SW 1271 (cell line): ENCODE measurements around the gene VPS13A.
"Not testable (repeated sequence)": the region's sequence is repeated elsewhere in the genome, so short reads cannot be mapped to it uniquely, and the experiment has no call there.

Experiments
- DNase-seq, 2 experiments: peaks; one replicate each; lab custom pipeline; 2025; lab: John Stamatoyannopoulos, UW

VPS13A gene

DNA sequence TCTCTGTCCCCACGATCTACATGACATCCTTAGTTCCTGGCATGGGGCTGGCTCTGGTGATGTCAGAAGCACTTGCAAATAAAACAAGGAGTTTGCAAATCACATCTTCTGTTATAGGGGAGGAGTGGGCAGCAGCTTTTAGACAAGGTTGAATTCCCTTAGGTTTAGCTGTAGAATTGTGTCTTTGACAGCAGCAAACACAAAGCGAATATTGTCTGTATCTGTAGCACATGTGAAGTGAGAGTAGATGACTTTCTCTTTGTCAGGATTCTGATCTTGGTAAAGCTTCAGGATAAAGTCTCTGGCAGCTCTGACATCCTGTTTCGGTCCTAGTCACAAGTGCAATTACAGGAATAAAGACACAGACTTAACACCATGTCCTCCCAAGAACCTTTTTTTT lies 246.5 kb downstream of the VPS13A start:
- no peak for DNase-seq

DNA sequence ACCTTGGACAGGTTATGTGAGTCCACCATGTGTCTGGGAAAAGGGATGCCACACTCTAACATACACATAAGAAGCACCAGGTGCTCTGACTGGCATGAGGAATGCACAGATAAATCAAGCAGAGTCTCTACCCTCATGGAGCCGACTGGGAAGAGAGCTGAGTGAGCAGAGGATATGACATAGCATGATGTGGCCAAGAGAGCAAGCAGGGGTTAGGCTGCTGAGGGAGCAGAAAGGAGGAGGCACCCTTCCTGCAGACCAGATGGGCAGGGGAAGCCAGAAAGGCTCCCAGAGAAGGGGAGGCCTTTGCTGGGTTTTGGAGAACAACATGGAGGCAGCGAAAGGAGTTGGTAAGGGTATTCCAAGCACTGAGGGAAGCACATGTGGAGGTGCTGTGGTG lies 247.7 kb downstream of the VPS13A start:
- no peak for DNase-seq

DNA sequence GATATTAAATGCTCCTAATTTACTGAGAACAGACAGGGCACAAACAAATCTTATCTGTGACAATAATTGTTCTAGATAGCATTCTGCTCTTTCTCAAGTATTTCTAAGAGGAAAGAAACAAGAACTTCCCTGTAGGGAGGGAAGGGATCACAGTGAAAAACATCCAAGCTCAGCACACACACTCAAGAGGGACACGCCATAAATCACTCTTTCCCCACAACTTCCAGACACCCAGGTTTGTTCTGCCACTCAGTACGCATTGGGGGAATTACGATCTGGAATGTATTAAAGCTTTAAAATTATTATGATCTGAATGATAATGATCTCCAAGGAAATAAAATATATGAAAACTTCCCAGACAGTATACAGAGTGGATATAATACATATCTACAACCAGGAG lies 249.4 kb downstream of the VPS13A start:
- no peak for DNase-seq

DNA sequence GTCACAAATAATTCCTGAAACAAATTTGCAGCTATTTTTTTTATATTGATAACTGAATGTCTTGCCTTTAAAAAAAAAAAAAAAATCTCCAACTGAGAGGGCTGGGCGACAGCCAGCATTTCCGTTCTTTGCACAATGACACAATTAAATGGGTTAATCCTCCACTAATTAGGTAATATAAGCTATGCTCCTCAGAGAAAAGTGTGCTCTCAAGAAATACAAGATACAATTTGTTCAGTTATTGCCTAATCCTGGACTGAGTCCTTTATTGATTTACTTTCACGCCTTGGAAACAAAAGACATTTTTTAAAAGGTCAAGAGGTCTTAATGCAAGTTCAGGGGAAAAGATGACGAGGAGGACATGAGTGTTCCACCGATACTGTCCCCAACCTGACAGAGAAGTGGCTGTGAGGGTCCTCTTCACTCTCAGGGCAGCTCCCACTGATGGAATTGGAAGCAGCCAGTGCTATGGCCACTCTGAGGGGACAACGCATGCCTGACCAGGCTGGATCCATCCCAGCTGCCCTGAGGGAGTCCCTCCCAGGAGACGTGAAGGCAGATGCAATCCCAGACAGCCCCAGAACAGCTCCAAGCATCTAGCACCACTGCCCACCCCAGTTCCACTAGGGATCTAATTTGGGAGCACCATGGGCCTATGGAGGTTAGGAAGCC lies 250.1 kb downstream of the VPS13A start:
- no peak for DNase-seq

DNA sequence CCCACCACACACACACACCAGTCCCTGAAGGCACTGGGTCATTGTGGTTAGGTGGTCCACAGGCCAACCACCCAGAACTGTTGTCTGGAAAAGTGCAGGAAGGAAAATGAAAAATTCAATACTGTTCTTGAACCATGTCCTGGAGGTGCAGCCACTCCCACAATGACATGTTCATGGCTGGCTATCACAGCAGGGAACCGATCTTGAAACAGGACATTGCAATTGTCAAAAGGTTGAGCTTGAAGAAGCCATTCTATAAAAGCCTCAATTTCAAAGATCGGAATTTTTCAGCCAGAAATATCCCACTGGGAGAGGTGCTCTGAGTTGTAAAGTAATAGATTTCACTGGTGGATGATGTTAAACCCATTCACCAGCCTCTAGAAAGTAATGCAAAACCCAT lies 252.6 kb downstream of the VPS13A start:
- DNase-seq: no peak

DNA sequence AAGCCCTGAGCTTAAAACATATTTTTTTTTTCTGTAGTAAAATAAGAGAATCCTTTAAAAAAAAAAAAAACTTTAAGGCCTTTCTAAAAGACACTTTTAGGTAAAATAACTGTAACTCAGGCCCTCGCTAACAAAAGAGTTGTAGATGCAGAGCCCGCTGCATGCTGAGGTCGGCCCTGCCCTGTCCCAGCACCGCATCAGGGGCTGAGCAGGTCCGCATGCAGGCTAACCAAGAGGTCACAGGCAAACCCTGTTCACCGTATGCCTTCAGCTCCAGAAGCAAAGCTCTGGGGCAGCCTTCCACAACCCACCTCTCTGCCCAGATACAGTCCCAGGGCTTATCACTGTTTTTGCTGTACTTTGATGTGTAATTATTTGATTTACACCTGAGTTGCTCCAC lies 254.7 kb downstream of the VPS13A start:
- DNase-seq: no peak

DNA sequence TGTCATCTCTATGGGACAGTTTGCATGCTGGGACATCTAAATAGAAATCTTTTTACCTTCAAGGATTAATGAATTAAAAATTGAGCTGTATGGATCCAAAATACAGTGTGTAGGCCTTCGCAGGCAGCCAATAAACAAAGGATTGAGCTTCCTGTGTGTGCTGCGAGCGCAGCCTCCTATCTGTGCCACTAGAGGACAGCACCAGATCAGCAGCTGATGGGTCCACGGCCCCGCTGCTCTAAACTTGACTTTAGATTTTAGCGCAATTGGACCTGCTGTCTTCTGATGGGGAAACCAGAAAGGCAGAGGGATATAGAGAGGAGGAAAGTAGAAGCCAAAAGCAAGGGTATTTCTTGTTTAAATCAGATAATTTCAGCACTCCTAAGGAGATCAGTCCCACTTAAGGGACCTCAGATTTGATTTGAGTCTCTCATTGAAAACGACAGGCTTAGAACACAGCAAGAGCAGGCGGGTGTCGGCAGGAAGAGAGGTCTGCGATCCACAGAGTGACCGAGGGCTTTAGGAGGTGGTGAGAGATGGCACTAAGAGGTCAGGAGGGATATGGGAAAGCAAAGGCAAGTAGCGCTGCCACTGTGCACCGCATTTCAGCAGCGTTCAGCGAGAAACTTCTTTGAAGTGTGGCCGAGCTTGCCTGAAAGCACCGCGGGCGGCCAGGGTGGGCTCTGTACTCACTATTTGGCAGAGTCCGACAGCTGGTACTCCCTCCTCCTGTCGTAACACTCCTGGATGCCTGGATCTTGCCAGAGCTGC lies 256.5 kb downstream of the VPS13A start:
- DNase-seq: peak in 1 of 2 experiments; percentile 47

DNA sequence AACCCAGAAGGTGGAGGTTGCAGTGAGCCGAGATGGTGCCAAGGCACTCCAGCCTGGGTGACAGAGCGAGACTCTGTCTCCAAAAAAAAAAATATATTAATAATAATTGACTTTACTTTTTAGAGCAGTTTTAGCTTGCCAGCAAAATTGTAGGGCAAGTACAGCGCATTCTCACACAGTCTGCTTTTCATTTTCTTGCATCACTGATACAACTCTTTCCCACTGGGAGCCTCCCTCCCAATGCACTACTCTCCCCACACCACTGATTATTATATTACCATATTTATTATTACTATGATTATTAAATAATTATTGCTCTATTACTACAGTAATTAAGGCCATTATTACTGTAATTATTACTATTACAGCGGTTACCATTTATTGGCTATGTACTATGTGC lies 257.9 kb downstream of the VPS13A start:
- no peak for DNase-seq

DNA sequence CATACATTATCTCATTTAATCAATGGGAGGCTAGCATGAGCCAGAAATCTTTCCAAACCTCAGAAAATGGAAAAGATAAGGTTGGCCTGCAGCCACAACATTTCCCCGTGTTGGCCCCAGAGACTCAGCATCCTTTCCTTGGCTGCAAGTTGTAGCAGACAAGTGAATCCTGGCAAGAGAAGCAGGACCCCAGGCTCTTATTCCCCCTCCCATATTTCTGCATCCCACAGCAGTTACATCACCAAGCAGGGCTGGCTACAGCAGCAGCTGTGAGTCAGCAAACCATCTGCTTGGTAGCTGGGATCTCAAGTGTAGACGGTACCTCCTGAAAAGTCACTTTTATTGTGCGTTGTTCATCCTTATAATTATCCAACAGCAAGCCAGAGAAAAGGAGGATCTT lies 258.4 kb downstream of the VPS13A start:
- no peak for DNase-seq

DNA sequence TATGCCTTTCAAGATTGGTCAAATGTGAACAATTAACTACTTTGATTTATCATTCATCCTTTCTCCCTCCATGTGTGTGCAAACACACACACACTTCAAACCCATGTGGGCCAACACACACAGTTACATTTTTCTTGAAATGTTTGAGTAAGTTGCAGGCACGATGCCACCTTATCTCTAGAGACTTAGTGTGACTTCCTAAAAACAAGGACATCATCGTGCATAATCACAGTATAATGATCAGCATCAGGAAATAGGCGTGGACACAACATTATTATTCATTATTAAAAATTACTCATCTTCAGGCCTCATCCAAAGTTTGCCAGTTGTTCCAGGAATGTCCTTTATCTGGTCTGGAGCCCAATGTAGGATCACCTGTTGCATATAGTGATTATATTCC lies 261.3 kb downstream of the VPS13A start:
- no peak for DNase-seq

DNA sequence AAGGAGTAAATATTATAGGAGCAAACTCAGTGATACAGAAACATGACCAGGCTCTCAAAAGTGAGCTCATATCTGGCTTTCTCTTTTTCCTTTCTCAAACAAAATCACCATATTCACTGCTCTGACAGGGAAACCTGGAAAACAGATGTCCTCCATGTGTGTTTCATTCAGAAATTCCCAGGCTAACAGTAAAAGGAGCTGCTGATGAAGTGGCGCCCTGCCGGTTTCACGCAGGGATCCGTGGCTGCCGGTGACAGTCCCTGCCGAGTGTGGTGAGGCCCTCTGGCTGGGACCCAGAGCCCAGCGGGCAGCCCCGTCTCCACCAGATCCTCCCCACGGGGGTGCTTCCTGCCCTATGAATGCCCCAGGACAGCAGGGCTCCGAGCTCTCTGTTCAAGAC lies 262.7 kb downstream of the VPS13A start:
- DNase-seq: no peak

DNA sequence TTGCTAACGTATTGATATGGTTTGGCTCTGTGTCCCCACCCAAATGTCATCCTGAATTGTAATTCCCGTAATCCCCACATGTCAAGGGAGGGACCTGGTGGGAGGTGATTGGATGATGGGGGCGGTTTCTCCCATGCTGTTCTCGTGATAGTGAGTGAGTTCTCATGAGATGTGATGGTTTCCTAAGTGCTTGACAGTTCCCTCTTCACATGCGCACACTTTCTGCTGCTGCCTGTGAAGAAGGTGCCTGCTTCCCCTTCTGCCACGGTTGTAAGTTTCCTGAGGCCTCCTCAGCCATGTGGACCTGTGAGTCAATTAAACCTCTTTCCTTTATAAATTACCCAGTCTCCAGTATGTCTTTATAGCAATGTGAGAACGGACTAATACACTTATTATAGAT lies 263.8 kb downstream of the VPS13A start:
- not testable (repeated sequence) for DNase-seq

DNA sequence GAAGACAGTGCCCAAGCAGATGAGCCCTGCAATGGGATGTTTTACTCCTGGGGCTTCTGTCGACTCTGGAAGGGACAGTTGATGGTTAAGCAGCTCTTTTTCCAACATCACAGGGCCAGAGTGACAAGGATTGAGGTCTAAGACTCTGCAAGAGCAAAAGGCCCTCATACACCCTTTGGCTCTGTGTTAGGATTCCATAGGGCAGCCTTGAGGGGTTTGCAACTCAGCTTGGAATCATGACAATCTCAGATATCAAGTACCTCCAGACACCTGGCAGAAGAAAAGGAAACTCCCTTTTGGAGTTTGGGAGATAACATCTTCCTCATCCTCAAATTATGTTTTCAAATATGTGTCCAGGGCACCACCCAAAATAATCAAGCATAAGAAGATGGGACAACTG lies 265.1 kb downstream of the VPS13A start:
- DNase-seq: no peak

DNA sequence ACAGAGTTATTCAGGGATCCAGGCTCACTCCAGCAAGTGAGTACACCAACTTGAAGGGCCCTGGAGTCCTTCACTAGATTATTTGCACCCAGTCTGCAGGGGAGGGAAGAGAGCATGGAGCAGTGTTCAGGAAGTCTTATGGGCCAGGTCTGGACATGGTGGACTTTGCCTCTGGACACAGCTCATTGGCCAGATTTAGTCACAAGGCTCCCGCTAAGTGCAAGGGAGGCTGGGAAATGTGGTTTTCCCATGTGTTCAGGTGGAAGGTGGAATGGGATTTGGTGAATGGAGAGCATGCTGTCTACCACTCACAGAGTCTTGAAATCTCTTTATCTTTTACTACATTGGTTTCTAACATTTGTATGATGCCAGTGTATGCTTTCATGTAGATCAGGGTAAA lies 270.3 kb downstream of the VPS13A start:
- no peak for DNase-seq

DNA sequence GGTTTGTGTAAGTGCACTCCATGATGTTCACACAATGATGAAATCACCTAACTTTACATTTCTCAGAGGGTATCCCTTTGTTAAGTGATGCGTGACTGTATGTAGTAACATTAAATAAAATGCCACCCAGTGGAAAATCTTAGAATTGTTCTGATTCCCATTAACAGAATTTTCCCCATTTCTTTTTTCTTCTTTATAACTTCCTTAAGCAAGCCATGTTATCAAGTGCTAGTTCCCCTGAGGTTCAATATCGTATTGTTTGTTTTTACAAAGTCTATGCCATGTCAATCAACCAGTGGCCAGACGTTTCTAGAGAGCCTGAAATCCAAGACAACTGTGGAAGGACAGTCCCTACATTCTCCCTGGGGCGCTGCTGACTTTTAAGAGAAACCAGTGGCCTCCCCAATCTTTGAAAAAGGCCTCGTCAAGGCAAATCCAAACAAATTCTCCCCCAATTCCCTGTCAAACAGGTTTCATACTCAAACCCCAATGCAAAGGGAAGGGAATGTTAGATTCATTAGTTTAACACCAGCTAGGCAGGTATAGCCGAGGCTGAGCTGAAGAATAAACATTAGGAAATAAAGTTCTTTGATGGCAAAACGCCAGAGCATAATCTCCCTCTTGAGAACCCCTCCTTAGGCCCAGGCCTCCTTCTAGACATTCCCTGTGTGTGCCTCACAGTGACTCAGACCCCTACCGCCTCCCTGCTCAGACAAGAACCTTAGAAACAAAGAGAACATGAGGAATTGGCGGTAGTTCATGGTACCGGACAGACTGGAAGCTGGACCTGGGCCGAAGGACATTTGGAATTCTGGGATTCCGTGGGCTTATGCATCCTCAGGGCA lies 272.1 kb downstream of the VPS13A start:
- peak in 1 of 2 experiments; percentile 3 for DNase-seq

DNA sequence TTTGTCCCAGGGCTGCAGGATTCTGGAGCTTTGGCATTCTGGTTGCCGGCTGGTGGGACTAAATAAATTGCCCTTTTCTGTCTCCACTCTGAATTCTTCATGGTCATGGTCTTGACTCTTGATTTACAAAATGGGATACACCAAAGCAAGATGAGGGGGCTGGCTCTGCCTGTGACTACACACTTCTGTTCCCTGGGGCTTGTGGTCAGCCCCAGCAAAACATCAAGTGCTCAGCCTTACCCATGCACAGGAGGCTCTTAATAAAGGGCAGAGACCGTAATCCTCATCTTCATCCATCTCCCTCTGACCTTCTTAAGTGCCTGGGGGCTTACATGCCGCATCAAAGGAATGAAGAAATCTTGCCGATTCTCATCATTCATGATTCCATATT lies 272.7 kb downstream of the VPS13A start:
- DNase-seq: no peak

DNA sequence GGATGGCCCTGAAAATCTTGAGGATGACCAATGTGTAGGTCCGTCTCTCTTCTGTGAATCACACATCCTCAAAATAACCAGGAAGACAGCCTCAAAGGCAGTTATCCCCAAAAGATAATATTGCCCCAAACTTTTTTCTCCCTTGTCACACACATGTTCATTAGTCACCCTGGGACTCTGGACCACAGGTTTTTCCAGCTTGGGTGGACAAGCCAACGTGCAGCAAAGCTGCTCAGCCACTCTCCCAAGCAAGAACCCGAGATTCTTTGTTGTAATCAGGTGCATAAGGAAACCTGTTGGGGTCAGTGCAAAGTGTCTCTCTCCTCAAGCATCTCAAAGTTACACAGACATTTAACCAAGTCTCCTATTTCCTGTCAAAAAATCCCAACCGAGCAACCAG lies 274.2 kb downstream of the VPS13A start:
- no peak for DNase-seq

DNA sequence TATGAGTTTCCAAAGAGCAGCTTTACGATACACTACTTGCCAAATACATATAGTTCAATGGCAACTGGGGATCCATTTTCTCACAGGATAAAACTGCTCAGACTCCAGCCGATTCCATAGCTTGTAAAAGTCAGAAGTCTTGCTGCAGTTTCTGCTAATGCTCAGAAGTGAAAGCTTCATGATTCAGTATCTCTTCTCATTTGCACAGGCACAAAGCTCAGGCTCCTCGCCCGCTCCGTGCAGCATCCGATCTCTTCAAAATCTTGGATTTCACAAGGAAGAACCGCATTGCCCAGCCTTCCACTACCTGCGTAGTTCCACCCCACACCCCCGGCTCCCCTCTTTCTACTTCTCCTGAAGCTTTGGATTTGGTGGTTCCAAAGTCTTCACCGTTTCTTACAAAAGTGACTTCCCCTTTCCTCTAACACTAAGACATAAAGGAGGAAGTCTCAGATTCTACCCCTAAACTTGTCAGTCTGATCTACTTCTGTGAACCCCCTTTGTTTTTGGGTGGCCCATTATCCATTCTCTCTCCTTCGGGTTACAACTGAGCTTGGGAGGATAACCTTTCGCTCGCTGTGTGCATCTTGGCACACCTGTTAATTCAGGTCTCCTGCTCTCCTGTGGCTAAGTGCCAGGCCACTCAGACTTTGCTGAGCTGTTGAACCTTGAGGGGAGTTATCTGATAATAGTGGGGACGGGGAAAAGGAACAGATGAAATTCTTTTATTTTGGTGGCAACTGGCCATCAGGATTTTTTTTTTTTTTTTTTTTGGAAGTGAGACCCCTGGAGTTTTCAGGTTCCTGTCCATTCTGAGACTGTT lies 276.7 kb downstream of the VPS13A start:
- DNase-seq: no peak

DNA sequence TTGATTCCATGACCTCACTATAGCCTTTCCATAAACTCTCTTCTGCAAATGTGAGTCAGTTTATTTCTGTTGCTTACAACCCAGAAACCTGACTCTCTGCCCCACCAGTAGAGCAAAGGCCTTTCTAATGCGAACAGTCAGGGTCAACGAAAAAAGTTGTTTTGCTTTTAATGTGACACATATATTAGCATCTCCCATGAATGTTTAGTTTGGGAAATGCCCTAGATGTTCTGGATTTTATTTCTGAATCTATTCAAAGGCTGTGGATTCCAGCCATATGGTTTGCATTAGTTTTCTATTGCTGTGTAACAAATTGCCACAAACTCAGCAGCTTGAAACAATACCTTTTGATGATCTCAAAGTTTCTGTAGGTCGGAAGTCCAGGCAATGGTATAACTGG lies 277.3 kb downstream of the VPS13A start:
- DNase-seq: no peak

DNA sequence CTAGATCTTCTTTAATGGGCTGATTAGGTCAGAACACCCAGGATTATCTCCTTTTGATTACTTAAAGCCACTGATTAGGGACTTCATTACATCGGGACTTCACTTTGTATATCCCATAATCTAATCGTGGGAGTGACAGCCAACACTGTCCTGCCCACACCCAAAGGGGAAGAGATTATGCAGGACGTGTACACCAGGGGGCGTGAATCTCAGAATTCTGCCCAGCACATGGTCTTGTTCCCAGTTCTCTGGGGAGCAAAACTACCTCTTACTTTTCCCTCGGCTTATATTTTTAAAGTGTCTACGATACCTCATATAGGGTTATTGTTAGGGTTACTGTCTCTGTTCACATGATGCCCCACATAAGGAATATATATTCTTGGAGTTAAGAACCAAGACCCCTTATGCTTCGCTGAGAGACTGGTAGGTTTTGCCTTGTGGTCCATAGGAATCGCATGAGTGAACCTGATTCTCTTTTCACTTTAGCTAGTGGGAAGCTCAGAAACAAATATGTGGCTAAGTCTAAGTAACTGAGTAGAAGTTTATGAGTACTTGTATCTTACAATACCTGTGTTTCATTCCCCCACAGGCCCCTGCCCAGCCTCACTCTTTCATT lies 278.1 kb downstream of the VPS13A start:
- peak; percentile 16 to 41 for DNase-seq

DNA sequence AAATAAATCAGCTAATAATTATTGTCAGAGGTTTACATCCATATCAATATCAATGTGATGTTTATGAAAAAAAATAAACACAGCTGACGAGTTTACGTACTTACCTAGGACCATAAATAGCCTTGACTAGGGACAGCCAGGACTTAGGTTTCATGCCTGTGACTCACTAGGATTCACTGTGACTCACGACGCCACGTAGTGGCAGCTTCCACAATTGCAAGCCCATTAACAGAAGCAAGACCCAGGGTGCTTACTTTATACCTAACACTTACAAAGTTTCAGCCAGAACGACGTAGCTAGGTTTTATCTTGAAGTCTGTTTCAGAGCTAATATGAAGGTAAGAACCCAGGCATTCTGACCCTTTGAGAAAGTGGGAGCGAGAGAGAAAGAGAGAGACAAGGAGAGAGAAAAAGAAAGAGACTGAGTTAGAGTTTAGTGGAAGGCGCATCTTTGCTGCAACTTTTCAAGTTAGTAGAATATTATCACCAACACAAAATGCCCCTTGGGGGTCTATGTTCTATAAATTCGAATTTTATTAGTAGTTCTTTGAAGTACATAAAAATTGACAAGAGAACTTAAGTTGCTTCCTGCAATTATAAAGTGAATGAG lies 279.6 kb downstream of the VPS13A start:
- peak; percentile 59 to 69 for DNase-seq
